ENCODE data around the gene CAPN11. TPM values are rescaled to one million over a fixed set of nuclear protein-coding genes. Genes with fewer than 3 reads are reported as not detected.

The CAPN11 gene
- total RNA-seq, 1 experiment from 2014 or later: 0.28 TPM

DNA sequence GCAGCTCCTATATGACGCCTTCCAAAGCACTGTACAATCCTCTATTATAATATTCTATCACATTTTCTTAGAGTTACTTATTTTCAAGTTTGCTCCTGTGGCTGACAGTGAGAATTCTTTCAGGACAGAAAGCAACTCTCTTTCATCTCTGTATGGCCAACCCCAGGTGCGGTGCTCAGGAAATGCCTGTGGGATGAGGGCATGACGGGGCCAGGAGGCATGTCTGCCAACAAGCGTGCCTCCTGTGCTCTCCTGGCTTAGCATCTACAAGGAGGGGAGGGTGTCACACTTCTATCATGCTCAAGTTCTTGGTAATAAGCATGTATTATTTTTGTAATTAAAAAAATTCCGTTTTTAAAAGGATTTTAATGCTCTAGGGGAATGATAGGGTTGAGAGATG, 42.8 kb upstream of the CAPN11 start:
- no peak overlapping the region for H2BK120ac ChIP-seq (ENCODE audit: low read depth, low read length, poor library complexity, severe bottlenecking)
- H3K23ac ChIP-seq (ENCODE audit: insufficient read length, low read depth, low read length): no peak overlapping the region
- peak overlapping the region in 1 of 3 experiments; percentile 78; a peak in 1 of 7 replicates for H3K27ac Mint-ChIP-seq
- H3K9ac ChIP-seq (ENCODE audit: extremely low read depth, insufficient read length, low read length): no peak overlapping the region
- H3T11ph ChIP-seq (ENCODE audit: low read length): no peak overlapping the region
- H3K4me3 Mint-ChIP-seq: no peak overlapping the region
- H3K27me3 ChIP-seq (ENCODE audit: insufficient read depth, low read length): no peaks in the 10 kb centered on the region
- H4K8ac ChIP-seq (replicated peaks; ENCODE audit: insufficient read length, low read depth, low read length): no peak overlapping the region
- H4K5ac ChIP-seq (ENCODE audit: insufficient read length, low read depth, low read length): no peak overlapping the region
- peaks cover 32% of the 10 kb centered on the region for H3K79me2 ChIP-seq (ENCODE audit: insufficient read depth, low read length)
- no peaks in the 10 kb centered on the region for H3K23me2 ChIP-seq (ENCODE audit: insufficient read length, low read depth, low read length, poor library complexity, severe bottlenecking)
- H3K36me3 Mint-ChIP-seq (ENCODE audit: insufficient read depth in 1 of 3, low read depth in 3 of 3): peaks cover 25 to 43% (median 39%) of the 10 kb centered on the region in 3 experiments; a peak in 6 of 7 replicates
- H3K4ac ChIP-seq (ENCODE audit: low read depth, low read length): no peak overlapping the region
- no peak overlapping the region for H4K91ac ChIP-seq (ENCODE audit: insufficient read length, low read depth, low read length)
- TF ChIP-seq, protein P1, sequence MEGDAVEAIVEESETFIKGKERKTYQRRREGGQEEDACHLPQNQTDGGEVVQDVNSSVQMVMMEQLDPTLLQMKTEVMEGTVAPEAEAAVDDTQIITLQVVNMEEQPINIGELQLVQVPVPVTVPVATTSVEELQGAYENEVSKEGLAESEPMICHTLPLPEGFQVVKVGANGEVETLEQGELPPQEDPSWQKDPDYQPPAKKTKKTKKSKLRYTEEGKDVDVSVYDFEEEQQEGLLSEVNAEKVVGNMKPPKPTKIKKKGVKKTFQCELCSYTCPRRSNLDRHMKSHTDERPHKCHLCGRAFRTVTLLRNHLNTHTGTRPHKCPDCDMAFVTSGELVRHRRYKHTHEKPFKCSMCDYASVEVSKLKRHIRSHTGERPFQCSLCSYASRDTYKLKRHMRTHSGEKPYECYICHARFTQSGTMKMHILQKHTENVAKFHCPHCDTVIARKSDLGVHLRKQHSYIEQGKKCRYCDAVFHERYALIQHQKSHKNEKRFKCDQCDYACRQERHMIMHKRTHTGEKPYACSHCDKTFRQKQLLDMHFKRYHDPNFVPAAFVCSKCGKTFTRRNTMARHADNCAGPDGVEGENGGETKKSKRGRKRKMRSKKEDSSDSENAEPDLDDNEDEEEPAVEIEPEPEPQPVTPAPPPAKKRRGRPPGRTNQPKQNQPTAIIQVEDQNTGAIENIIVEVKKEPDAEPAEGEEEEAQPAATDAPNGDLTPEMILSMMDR (conservative IDR thresholded peaks at IDR 0.05): no peak
- no peak overlapping the region for H3K27ac ChIP-seq (ENCODE audit: insufficient read length, low read depth, low read length)
- H3K9me3 ChIP-seq (ENCODE audit: control insufficient read depth, low read depth, low read length): no peaks in the 10 kb centered on the region
- no peaks in the 10 kb centered on the region for H3K27me3 Mint-ChIP-seq (ENCODE audit: low read depth)
- 0 out of 2 replicates have a peak, but pooled peaks cover 2% of the 10 kb centered on the region for H3K4me1 ChIP-seq (ENCODE audit: insufficient read depth, low read length)
- WGBS (ENCODE audit: extremely low coverage, insufficient read length, low lambda C conversion rate): 100% methylated on average over 1 of the region's 5 CpGs
- no peak overlapping the region for H2BK20ac ChIP-seq (ENCODE audit: low read depth, low read length, poor library complexity, severe bottlenecking)
- H2BK12ac ChIP-seq (ENCODE audit: insufficient read length, low read depth, low read length): no peak overlapping the region
- peaks cover 14 to 24% of the 10 kb centered on the region in 2 experiments for H3K4me1 Mint-ChIP-seq
- DNase-seq: no peak
- H2BK15ac ChIP-seq (ENCODE audit: low read depth, low read length): no peak overlapping the region
- H3K79me1 ChIP-seq (ENCODE audit: insufficient read depth, low read depth, low read length, poor library complexity, severe bottlenecking): peaks cover 19% of the 10 kb centered on the region
- H2BK5ac ChIP-seq (ENCODE audit: insufficient read length, low read length): no peak overlapping the region
- no peak overlapping the region for H3K18ac ChIP-seq (ENCODE audit: insufficient read length, low read depth, low read length)
- H2AFZ ChIP-seq (ENCODE audit: low read length): no peak overlapping the region
- H3K9me3 Mint-ChIP-seq: no peaks in the 10 kb centered on the region
- H4K20me1 ChIP-seq (ENCODE audit: control insufficient read depth, insufficient read depth, insufficient read length): no peaks in the 10 kb centered on the region
- no peak overlapping the region for H3K4me2 ChIP-seq (ENCODE audit: insufficient read depth, insufficient read length, low read length)
- no peak overlapping the region for H2AK5ac ChIP-seq (ENCODE audit: insufficient read length, low read length)
- H3K14ac ChIP-seq (ENCODE audit: insufficient read depth, low read length): no peak overlapping the region
- H3K56ac ChIP-seq (ENCODE audit: insufficient read length, low read depth, low read length): no peak overlapping the region

Measured in H9 (cell line).